Activated T-helper 17 cell treated with anti-CD3 and anti-CD28 coated beads, Interleukin-2, amount 50 U/mL, for 72 hours (primary cell): Measurements from ENCODE around the gene PSMD13. TPM values are rescaled to one million over a fixed set of nuclear protein-coding genes. Genes with fewer than 3 reads are reported as not detected.

ENCODE experiments used
- ATAC-seq: fragments of 150-1000 bp; cut with Tn5 transposase; replicated peaks from 2 replicates; pipeline ENCODE4 v1.10.0; 2021; ENCODE audit warnings: mild to moderate bottlenecking, moderate library complexity
- H3K27ac Mint-ChIP-seq: one replicate; pipeline ENCODE4 v1.8.0; 2022; ENCODE audit warnings: mixed read lengths
- H3K27me3 Mint-ChIP-seq: one replicate; pipeline ENCODE4 v1.8.0; 2022; ENCODE audit warnings: mixed read lengths
- H3K36me3 Mint-ChIP-seq: one replicate; pipeline ENCODE4 v1.8.0; 2022; ENCODE audit warnings: low read depth, mild to moderate bottlenecking, mixed read lengths
- H3K4me1 Mint-ChIP-seq: one replicate; pipeline ENCODE4 v1.8.0; 2022; ENCODE audit warnings: mixed read lengths
- H3K4me3 Mint-ChIP-seq: one replicate; pipeline ENCODE4 v1.8.0; 2022; ENCODE audit warnings: mild to moderate bottlenecking, mixed read lengths
- H3K9me3 Mint-ChIP-seq: one replicate; pipeline ENCODE4 v1.8.0; 2022; ENCODE audit warnings: mixed read lengths
- total RNA-seq, 2 donors: library from RNA; stranded (reverse); gene quantifications; one replicate each; pipeline ENCODE4 v1.2.3, GENCODE V29; 2022

PSMD13 gene
- total RNA-seq, 2 donors from 2014 or later: 153 to 211 TPM

GRCh38 chr11:200224-201003 is 36.4 kb upstream of the PSMD13 start:
- Mint-ChIP-seq H3K27ac (peak overlapping the region; percentile 84), H3K4me1 (peaks cover 24% of the 10 kb centered on the region)
- no peak for ATAC-seq

GRCh38 chr11:201966-202365 is 34.8 kb upstream of the PSMD13 start:
- peak; percentile 43 for ATAC-seq
- peak overlapping the region; percentile 65 for H3K4me3 Mint-ChIP-seq
- H3K4me1 Mint-ChIP-seq: peaks cover 24% of the 10 kb centered on the region
- peak overlapping the region; percentile 84 for H3K27ac Mint-ChIP-seq
- no peaks in the 10 kb centered on the region for H3K9me3 Mint-ChIP-seq
- H3K36me3 Mint-ChIP-seq: peaks cover 65% of the 10 kb centered on the region
- H3K27me3 Mint-ChIP-seq: no peaks in the 10 kb centered on the region

More at GRCh38 chr11:200224-201003, 36.4 kb upstream of the PSMD13 start:
- Mint-ChIP-seq H3K4me3 (no peak overlapping the region), H3K9me3 (no peaks in the 10 kb centered on the region), H3K27me3 (no peaks in the 10 kb centered on the region), H3K36me3 (peaks cover 50% of the 10 kb centered on the region)

GRCh38 chr11:202490-202889 is 34.3 kb upstream of the PSMD13 start:
- Mint-ChIP-seq H3K36me3 (peaks cover 71% of the 10 kb centered on the region), H3K27me3 (no peaks in the 10 kb centered on the region), H3K27ac (peak overlapping the region; percentile 84), H3K4me3 (peak overlapping the region; percentile 65), H3K4me1 (peaks cover 24% of the 10 kb centered on the region), H3K9me3 (no peaks in the 10 kb centered on the region)
- no peak for ATAC-seq

- Mint-ChIP-seq H3K4me3 (peak overlapping the region; percentile 65), H3K36me3 (peaks cover 79% of the 10 kb centered on the region), H3K4me1 (peaks cover 24% of the 10 kb centered on the region), H3K27me3 (no peaks in the 10 kb centered on the region), H3K27ac (peak overlapping the region; percentile 84), H3K9me3 (no peaks in the 10 kb centered on the region)
- no peak for ATAC-seq
Observed at GRCh38 chr11:203056-203944, 33.5 kb upstream of the PSMD13 start.

GRCh38 chr11:203945-204586 is 32.7 kb upstream of the PSMD13 start:
- Mint-ChIP-seq H3K27me3 (no peaks in the 10 kb centered on the region), H3K9me3 (no peaks in the 10 kb centered on the region), H3K27ac (peak overlapping the region; percentile 84), H3K4me1 (peaks cover 24% of the 10 kb centered on the region), H3K4me3 (peak overlapping the region; percentile 65), H3K36me3 (peaks cover 86% of the 10 kb centered on the region)
- no peak for ATAC-seq

- Mint-ChIP-seq H3K36me3 (peaks cover 92% of the 10 kb centered on the region), H3K27ac (no peak overlapping the region), H3K27me3 (no peaks in the 10 kb centered on the region), H3K9me3 (no peaks in the 10 kb centered on the region), H3K4me3 (peak overlapping the region; percentile 26), H3K4me1 (peaks cover 24% of the 10 kb centered on the region)
- no peak for ATAC-seq
Observed at GRCh38 chr11:204587-205109, 32.1 kb upstream of the PSMD13 start.

GRCh38 chr11:205221-206001 is 31.4 kb upstream of the PSMD13 start:
- H3K36me3 Mint-ChIP-seq: peaks cover 100% of the 10 kb centered on the region
- H3K4me3 Mint-ChIP-seq: peak overlapping the region; percentile 100
- no peak for ATAC-seq
- no peaks in the 10 kb centered on the region for H3K27me3 Mint-ChIP-seq
- H3K27ac Mint-ChIP-seq: no peak overlapping the region
- H3K9me3 Mint-ChIP-seq: no peaks in the 10 kb centered on the region
- H3K4me1 Mint-ChIP-seq: peaks cover 32% of the 10 kb centered on the region

GRCh38 chr11:206002-206384 is 30.8 kb upstream of the PSMD13 start:
- no peaks in the 10 kb centered on the region for H3K27me3 Mint-ChIP-seq
- peaks cover 100% of the 10 kb centered on the region for H3K36me3 Mint-ChIP-seq
- H3K4me1 Mint-ChIP-seq: peaks cover 32% of the 10 kb centered on the region
- no peaks in the 10 kb centered on the region for H3K9me3 Mint-ChIP-seq
- ATAC-seq: no peak
- H3K4me3 Mint-ChIP-seq: peak overlapping the region; percentile 100
- H3K27ac Mint-ChIP-seq: peak overlapping the region; percentile 100

- H3K27me3 Mint-ChIP-seq: no peaks in the 10 kb centered on the region
- no peak for ATAC-seq
- H3K4me1 Mint-ChIP-seq: peaks cover 32% of the 10 kb centered on the region
- peak overlapping the region; percentile 100 for H3K4me3 Mint-ChIP-seq
- H3K36me3 Mint-ChIP-seq: peaks cover 100% of the 10 kb centered on the region
- H3K9me3 Mint-ChIP-seq: no peaks in the 10 kb centered on the region
- H3K27ac Mint-ChIP-seq: peak overlapping the region; percentile 100
Observed at GRCh38 chr11:206526-207207, 30.1 kb upstream of the PSMD13 start.

- peaks cover 26% of the 10 kb centered on the region for H3K4me1 Mint-ChIP-seq
Observed at GRCh38 chr11:207208-207862, 29.4 kb upstream of the PSMD13 start, which contains the start of the genes BET1L and RIC8A. Gene BET1L (minus strand): TSS chr11:207399. CDS start chr11:207321, 78 bp downstream. Gene RIC8A (plus strand): TSS chr11:207708. CDS start chr11:208855, 1,147 bp downstream.

GRCh38 chr11:207863-208180 is 29.0 kb upstream of the PSMD13 start:
- Mint-ChIP-seq H3K4me3 (peak overlapping the region; percentile 100), H3K36me3 (peaks cover 100% of the 10 kb centered on the region), H3K27me3 (no peaks in the 10 kb centered on the region), H3K9me3 (no peaks in the 10 kb centered on the region), H3K27ac (peak overlapping the region; percentile 100), H3K4me1 (peaks cover 24% of the 10 kb centered on the region)
- peak; percentile 20 for ATAC-seq

More at GRCh38 chr11:207208-207862, 29.4 kb upstream of the PSMD13 start, which contains the start of the genes BET1L and RIC8A:
- Mint-ChIP-seq H3K27me3 (no peaks in the 10 kb centered on the region), H3K4me3 (peak within 1 kb of the TSS; percentile 100), H3K27ac (peak within 1 kb of the TSS; percentile 100), H3K9me3 (no peaks in the 10 kb centered on the region), H3K36me3 (peaks cover 100% of the 10 kb centered on the region)
- ATAC-seq: peak; percentile 85

- Mint-ChIP-seq H3K27me3 (no peaks in the 10 kb centered on the region), H3K9me3 (no peaks in the 10 kb centered on the region), H3K4me1 (peaks cover 18% of the 10 kb centered on the region), H3K27ac (peak overlapping the region; percentile 100), H3K4me3 (peak overlapping the region; percentile 100), H3K36me3 (peaks cover 100% of the 10 kb centered on the region)
- ATAC-seq: peak; percentile 65
Observed at GRCh38 chr11:208181-208916, 28.4 kb upstream of the PSMD13 start.
